GM18502 (cell line): ENCODE data around the gene EBLN2.

Experiments used
- ATAC-seq: cut with Tn5 transposase; IDR thresholded peaks from one replicate; pipeline ENCODE4 v1.9.1; 2021; ENCODE audit warnings: mild to moderate bottlenecking; ENCODE audit not compliant: unreplicated experiment, poor library complexity

Gene EBLN2

GRCh38 chr3:73098873-73099272 is 37.4 kb downstream of the EBLN2 start:
- ATAC-seq = no peak

GRCh38 chr3:73100741-73101559 is 39.5 kb downstream of the EBLN2 start:
- ATAC-seq = peak; percentile 91

- ATAC-seq = no peak
These were observed 40.4 kb downstream of the EBLN2 start for GRCh38 chr3:73101881-73102280.

DNA sequence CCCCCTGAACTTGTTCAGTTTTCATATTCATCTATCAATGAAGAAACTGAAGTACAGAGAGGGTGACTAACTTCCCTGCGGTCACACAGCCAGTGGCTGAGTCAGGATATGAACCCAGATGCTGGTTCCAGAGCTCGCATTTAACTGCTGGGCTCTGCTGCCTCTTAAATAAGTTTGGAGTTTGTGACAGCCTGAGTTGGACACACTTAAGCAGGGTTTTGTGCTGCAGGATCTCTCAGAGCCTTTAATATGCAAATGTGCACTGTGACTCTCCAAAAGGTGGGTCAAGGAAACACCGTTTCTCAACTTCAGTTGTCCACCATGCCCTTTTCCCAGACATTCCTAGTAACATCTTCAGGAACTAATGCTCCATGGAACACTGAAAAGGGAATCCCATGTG is 45.8 kb downstream of the EBLN2 start:
- ATAC-seq = no peak

DNA sequence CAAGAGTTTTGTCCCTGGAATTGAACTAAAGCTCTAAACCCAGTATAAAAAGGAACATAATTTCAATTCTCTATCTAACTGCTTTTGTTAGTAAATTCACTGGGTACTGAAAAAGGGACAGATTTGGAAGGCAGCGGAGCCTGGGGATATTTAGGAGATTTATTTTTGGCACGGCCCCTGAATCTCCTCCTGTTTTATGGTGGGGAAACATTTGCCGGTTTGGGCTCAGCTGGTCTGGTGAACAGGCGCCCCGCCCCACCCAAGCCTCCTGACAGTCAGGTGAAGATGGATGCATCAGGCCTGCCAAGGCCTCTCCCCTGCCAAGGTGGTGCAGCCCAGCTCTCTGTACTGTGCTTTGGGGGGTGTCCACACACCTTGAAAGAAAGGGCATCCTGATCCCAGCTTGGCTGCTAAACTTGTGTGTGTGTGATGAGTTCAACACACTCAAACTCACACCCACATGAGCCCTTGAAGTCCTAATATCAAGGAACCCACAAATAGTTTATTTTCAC is 46.3 kb downstream of the EBLN2 start:
- no peak for ATAC-seq

DNA sequence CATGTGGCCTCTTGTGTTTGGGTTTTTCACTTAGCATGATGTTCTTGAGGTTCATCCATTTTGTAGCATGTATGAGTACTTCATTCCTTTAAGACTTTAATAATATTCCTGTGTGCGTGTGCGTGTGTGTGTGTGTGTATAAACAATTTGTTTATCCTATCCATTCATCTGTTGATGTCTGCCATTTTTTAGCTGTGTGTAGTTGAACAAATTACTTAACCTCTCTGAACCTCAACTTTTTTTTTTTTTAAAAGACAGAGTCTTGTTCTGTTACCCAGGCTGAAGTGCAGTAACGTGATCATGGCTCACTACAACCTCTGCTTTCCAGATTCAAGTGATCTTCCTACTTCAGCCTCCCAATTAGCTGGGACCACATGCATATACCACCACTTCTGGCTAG is 47.3 kb downstream of the EBLN2 start:
- ATAC-seq = no peak

DNA sequence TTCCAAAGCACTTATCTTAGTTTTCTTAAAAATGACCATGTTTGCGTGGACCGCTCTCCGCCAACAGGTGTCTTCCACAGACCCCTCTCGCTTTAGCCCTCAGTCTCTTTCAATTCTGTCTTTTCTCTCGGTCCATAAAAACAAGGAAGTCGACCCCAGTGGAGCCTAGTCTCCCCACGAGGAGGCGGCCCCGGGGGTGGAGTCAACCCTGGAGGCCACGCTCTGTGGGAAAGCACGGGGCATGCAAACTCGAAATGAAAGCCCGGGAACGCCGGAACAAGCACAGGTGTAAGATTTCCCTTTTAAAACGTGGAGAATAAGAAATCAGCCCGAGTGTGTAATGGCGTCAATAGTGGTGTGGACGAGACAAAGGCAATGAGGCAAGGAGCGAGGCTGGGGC is 49.1 kb downstream of the EBLN2 start:
- ATAC-seq = no peak
